Sigmoid colon (tissue), 7 donors: ENCODE data around the gene KDM1B. TPM values are rescaled to one million over a fixed set of nuclear protein-coding genes. Genes with fewer than 3 reads are reported as not detected.
"Not testable (repeated sequence)": the region's sequence is repeated elsewhere in the genome, so short reads cannot be mapped to it uniquely, and the experiment has no call there.

Experiments
- DNase-seq: peaks from one replicate; pipeline ENCODE4 v3.0.0-alpha.2; 2019
- H3K27ac ChIP-seq, 4 donors: fragments of 200-600 bp; sonication (generic); one replicate each; pipeline ENCODE4 v1.5.1; 2016 to 2019; ENCODE audit warnings: mild to moderate bottlenecking in 1 of 4
- H3K27me3 ChIP-seq, 3 donors: fragments of 200-600 bp; sonication (generic); one replicate each; pipeline ENCODE4 v1.5.1; 2019; ENCODE audit warnings: mild to moderate bottlenecking in 1 of 3
- H3K36me3 ChIP-seq, 4 donors: fragments of 200-600 bp; sonication (generic); one replicate each; pipeline ENCODE4 v1.5.1; 2016 to 2019
- H3K4me1 ChIP-seq, 4 donors: fragments of 200-600 bp; sonication (generic); one replicate each; pipeline ENCODE4 v1.5.1; 2017 to 2019
- H3K4me3 ChIP-seq, 4 donors: fragments of 200-600 bp; sonication (generic); one replicate each; pipeline ENCODE4 v1.5.1; 2017 to 2019; ENCODE audit warnings: mild to moderate bottlenecking in 2 of 4, moderate library complexity in 1 of 4
- H3K9me3 ChIP-seq, 4 donors: fragments of 200-600 bp in 3 of 4; sonication (generic) in 3 of 4; one replicate each; pipeline versions ENCODE4 v1.5.1 to v1.6.1; 2013 to 2019
- EP300 ChIP-seq, 4 donors: sonication (generic); formaldehyde crosslinking; IDR thresholded peaks; one replicate each; pipeline ENCODE4 v1.6.1; 2017; ENCODE audit warnings: antibody characterized with exemption in 4 of 4
- POLR2A ChIP-seq, 2 donors: fragments of 450-650 bp; IDR thresholded peaks; one replicate each; pipeline ENCODE4 v1.6.1; 2016; ENCODE audit warnings: antibody characterized with exemption in 2 of 2, mild to moderate bottlenecking in 2 of 2, moderate library complexity in 2 of 2
- POLR2AphosphoS5 ChIP-seq, 4 donors: sonication (generic); formaldehyde crosslinking; IDR thresholded peaks; one replicate each; pipeline ENCODE4 v1.6.1; 2017; ENCODE audit warnings: antibody characterized with exemption in 4 of 4
- WGBS, 2 donors: extraction: QIAGEN DNeasy Blood & Tissue Kit; methylation state at CpG; one replicate each; pipeline ENCODE4 v1.1.7; 2013; 5-methylcytosine and 5-hydroxymethylcytosine counted together
- intact Hi-C: fragments of 100-400 bp; cut with DNase I; formaldehyde crosslinking; loops from one replicate; pipeline ENCODE4 v1.15.1; 2023
- polyA plus RNA-seq, 3 donors: library from polyadenylated mRNA; stranded (reverse); fragments of 200-250 nt; gene quantifications; one replicate each; pipeline ENCODE4 v1.2.3, GENCODE V29; 2013
- total RNA-seq, 4 donors: library from RNA; depleted of rRNA; stranded (reverse); fragments of >200 nt; gene quantifications; one replicate each; pipeline ENCODE4 v1.1.0, GENCODE V29; 2016
- TF ChIP-seq, protein P1 (sequence below), 4 experiments: fragments of 450-650 bp in 3 of 4; fragments of 200-600 bp in 1 of 4; IDR thresholded peaks; one replicate each; pipeline ENCODE4 v1.5.1; 2016 to 2019; ENCODE audit warnings: antibody characterized with exemption in 4 of 4, mild to moderate bottlenecking in 3 of 4, moderate library complexity in 2 of 4
- donor health status: healthy with polysubstance abuse.
- donor health status: Bipolar disorder and iron deficiency.
- donor health status: healthy.

KDM1B gene
- total and polyA plus RNA-seq, 7 donors, result 10.2 to 32.8 (median 14.2) TPM

DNA sequence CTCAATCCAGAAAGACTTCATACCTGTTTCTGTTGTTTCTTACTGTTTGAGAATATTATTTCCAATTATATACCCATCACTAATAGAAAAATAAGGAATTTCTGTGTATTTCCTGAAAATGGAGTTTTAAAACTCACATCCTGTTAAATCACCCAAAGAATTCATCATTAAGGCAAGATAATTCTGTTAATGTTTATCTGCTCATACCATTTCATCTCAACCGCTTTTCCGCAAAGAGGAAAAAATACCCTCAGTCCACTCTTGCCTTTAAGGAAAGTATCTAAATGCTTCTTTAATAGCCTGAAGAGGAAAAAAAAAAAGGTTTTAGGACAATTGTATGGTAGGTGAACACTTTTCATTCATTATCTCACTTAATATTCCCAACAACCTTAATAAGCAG, 7.6 kb upstream of the KDM1B start:
- Histone ChIP-seq H3K9me3 (no peaks in the 10 kb centered on the region), H3K36me3 (peaks cover 0 to 44% (median 4%) of the 10 kb centered on the region in 4 donors), H3K27ac (no peak overlapping the region), H3K27me3 (no peaks in the 10 kb centered on the region), H3K4me1 (no peaks in the 10 kb centered on the region), H3K4me3 (no peak overlapping the region)
- intact Hi-C loops, result no loop called here
- no peak for TF ChIP-seq POLR2A (IDR thresholded peaks at IDR 0.05)
- TF ChIP-seq EP300 (IDR thresholded peaks at IDR 0.05), result no peak
- TF ChIP-seq, protein P1, sequence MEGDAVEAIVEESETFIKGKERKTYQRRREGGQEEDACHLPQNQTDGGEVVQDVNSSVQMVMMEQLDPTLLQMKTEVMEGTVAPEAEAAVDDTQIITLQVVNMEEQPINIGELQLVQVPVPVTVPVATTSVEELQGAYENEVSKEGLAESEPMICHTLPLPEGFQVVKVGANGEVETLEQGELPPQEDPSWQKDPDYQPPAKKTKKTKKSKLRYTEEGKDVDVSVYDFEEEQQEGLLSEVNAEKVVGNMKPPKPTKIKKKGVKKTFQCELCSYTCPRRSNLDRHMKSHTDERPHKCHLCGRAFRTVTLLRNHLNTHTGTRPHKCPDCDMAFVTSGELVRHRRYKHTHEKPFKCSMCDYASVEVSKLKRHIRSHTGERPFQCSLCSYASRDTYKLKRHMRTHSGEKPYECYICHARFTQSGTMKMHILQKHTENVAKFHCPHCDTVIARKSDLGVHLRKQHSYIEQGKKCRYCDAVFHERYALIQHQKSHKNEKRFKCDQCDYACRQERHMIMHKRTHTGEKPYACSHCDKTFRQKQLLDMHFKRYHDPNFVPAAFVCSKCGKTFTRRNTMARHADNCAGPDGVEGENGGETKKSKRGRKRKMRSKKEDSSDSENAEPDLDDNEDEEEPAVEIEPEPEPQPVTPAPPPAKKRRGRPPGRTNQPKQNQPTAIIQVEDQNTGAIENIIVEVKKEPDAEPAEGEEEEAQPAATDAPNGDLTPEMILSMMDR (IDR thresholded peaks at IDR 0.05), result no peak
- TF ChIP-seq POLR2AphosphoS5 (IDR thresholded peaks at IDR 0.05), result no peak
- 76 to 95% methylated on average over 2 of the region's 2 CpGs for WGBS, 2 donors
- no peak for DNase-seq

DNA sequence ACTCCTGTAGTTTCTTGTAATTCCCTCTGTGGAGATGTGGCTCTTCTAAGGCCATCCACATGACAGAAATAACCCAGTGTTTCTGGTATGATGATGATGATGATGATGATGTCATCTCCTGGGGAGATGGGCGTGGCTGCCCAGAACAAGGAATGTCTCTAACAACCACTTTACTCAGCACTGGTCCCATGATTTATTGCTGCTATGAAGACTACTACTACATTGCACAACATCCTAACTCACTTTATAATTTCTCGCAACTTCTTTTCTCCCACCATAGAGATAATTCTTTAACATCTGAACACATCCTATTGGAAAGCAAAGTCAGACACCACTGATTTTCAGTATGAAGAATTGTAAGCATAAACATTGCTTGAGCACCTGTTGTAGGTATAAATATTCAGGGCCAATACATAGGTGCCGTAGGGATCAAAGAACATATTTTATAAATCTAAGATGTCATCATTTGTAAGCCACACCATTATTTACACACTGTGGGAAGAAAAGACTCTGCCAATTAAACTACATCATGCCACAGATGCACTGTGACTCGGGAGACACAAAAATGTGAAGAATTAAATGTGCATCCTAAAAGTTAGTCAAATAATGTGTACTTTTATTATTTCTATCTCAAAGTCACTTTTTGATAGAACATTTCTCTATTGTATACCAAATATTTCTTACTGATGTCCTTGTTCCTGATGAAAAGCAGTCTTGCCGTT, 6.8 kb upstream of the KDM1B start:
- Histone ChIP-seq H3K9me3 (no peaks in the 10 kb centered on the region), H3K4me1 (peaks cover 0 to 4% (median 0%) of the 10 kb centered on the region in 4 donors), H3K4me3 (no peak overlapping the region), H3K27ac (no peak overlapping the region), H3K27me3 (no peaks in the 10 kb centered on the region), H3K36me3 (peaks cover 0 to 37% (median 0%) of the 10 kb centered on the region in 4 donors)
- 39 to 76% methylated on average over 5 of the region's 5 CpGs for WGBS, 2 donors
- no peak for DNase-seq
- TF ChIP-seq POLR2AphosphoS5 (IDR thresholded peaks at IDR 0.05) (no peak), EP300 (IDR thresholded peaks at IDR 0.05) (no peak), POLR2A (IDR thresholded peaks at IDR 0.05) (no peak)
- TF ChIP-seq, protein P1 (IDR thresholded peaks at IDR 0.05), result no peak
- intact Hi-C loops, result no loop called here

DNA sequence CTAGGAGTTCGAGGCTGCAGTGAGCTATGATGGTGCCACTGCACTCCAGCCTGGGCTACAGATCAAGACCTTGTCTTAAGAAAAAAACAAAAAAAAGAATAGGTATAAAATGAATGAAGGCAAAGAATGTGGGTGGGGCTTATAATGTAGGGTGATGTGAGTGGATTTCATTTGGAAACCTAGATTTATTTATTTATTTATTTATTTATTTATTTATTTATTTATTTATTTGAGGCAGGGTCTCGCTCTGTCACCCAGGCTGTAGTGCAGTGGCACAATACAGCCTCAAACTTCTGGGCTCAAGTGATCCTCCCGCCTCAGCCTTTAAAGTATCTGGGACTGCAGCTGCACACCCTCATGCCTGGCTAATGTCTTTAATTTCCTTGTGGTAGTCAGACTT, 3.8 kb upstream of the KDM1B start:
- H3K4me3 ChIP-seq, H3K9me3 ChIP-seq, DNase-seq, H3K27ac ChIP-seq, H3K27me3 ChIP-seq: not testable (repeated sequence)
- Histone ChIP-seq H3K4me1 (peaks cover 0 to 20% (median 13%) of the 10 kb centered on the region in 4 donors), H3K36me3 (peaks cover 0 to 22% (median 0%) of the 10 kb centered on the region in 4 donors)
- intact Hi-C loops, result loop anchor here (10.0 kb wide), 1 partner anchor 447 kb away; the partner anchor contains the start of gene NUP153
- 94 to 98% methylated on average over 3 of the region's 3 CpGs for WGBS, 2 donors

DNA sequence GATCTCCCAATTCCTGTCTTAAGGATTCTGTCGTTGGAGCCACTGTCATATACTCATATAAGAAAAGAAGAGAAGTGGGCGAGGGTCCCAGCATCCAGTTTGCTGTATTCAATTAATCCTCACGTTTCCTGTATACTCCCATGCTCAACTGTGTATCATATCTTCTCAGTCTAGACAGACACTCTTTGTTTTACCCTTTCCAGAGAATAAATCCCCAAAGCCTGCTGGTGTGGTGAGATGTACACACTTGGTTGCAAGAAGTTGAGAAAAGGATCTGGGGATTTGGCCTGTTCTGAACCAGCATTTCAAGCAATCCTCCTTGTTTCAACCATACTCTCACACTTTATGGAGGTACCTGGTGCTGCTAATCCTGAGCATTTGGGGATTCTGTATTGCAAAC, 3.4 kb upstream of the KDM1B start:
- Histone ChIP-seq H3K27me3 (no peaks in the 10 kb centered on the region), H3K36me3 (peaks cover 0 to 22% (median 0%) of the 10 kb centered on the region in 4 donors), H3K27ac (no peak overlapping the region), H3K4me1 (peaks cover 0 to 21% (median 15%) of the 10 kb centered on the region in 4 donors), H3K9me3 (no peaks in the 10 kb centered on the region), H3K4me3 (no peak overlapping the region)
- TF ChIP-seq, protein P1 (IDR thresholded peaks at IDR 0.05), result no peak
- no peak for TF ChIP-seq POLR2A (IDR thresholded peaks at IDR 0.05)
- TF ChIP-seq POLR2AphosphoS5 (IDR thresholded peaks at IDR 0.05), result no peak
- no peak for TF ChIP-seq EP300 (IDR thresholded peaks at IDR 0.05)
- WGBS, 2 donors, result 83 to 86% methylated on average over 3 of the region's 3 CpGs
- DNase-seq, result no peak
- intact Hi-C loops, result loop anchor here (10.0 kb wide), 1 partner anchor 447 kb away; the partner anchor contains the start of gene NUP153

DNA sequence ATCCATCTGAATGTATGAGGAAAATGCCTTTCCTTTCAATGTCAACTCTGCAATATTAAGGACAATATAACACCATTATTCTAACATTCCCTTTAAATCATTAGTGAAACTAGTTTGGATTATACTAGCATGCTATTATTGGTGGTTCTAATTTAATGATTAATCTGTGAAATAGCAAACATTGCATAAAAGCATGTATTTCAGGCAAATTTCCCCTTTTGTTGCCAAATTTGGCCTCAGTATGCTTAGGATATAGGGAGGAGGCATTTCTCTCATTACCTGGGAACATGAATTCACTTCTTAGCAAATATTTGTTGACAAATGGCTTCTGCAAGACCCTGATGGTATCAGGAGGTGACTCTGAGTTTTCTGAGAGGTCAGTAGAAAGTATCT, 1.9 kb upstream of the KDM1B start:
- Histone ChIP-seq H3K27ac (no peak overlapping the region), H3K27me3 (no peaks in the 10 kb centered on the region), H3K36me3 (peaks cover 0 to 9% (median 0%) of the 10 kb centered on the region in 4 donors), H3K9me3 (no peaks in the 10 kb centered on the region), H3K4me3 (no peak overlapping the region), H3K4me1 (peaks cover 0 to 21% (median 15%) of the 10 kb centered on the region in 4 donors)
- DNase-seq, result no peak
- intact Hi-C loops, result loop anchor here (10.0 kb wide), 1 partner anchor 449 kb away; the partner anchor contains the start of gene NUP153
- TF ChIP-seq, protein P1 (IDR thresholded peaks at IDR 0.05), result no peak
